ENCODE results near the gene CDH6.

CDH6 gene

DNA sequence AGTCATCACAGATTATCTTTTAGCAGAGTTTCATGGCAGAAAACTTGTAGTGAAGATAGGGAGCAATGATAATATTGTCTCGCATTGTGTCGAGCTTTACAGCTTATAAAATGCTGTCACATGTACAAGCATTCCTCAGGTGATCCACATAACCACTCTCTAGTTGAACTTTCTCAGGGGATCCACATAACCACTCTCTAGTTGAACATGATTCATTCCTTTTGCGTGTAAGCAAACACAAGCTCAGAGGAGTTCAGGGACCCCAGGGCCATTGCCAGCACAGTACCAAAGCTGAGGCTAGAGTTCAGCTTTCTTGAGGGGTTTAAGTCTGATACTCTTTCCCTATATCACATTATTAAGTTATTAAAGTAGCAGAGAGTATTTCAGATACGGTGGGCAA, 86.7 kb downstream of the CDH6 start:
- ChIA-PET POLR2A (no interaction called here), CTCF (interaction anchor here (1.0 to 2.0 kb wide), 2 partner anchors 10 to 12 kb away, joined by 4 read pairs; no protein-coding TSS in a partner anchor)
- no peak for DNase-seq (ENCODE audit: extremely low spot score)
- TF ChIP-seq, protein P1, sequence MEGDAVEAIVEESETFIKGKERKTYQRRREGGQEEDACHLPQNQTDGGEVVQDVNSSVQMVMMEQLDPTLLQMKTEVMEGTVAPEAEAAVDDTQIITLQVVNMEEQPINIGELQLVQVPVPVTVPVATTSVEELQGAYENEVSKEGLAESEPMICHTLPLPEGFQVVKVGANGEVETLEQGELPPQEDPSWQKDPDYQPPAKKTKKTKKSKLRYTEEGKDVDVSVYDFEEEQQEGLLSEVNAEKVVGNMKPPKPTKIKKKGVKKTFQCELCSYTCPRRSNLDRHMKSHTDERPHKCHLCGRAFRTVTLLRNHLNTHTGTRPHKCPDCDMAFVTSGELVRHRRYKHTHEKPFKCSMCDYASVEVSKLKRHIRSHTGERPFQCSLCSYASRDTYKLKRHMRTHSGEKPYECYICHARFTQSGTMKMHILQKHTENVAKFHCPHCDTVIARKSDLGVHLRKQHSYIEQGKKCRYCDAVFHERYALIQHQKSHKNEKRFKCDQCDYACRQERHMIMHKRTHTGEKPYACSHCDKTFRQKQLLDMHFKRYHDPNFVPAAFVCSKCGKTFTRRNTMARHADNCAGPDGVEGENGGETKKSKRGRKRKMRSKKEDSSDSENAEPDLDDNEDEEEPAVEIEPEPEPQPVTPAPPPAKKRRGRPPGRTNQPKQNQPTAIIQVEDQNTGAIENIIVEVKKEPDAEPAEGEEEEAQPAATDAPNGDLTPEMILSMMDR (IDR thresholded peaks at IDR 0.05; ENCODE audit: control extremely low read depth, extremely low read depth, low read depth, missing control alignments) = no peak

- TF ChIP-seq, protein P1 (IDR thresholded peaks at IDR 0.05; ENCODE audit: control extremely low read depth, extremely low read depth, low read depth, missing control alignments) = no peak
- POLR2A ChIA-PET = no interaction called here
- DNase-seq (ENCODE audit: extremely low spot score) = no peak
- CTCF ChIA-PET = interaction anchor here (2.8 kb wide), 1 partner anchor 13 kb away, joined by 9 read pairs; no protein-coding TSS in a partner anchor
Observed at GRCh38 chr5:31283326-31283725, 89.8 kb downstream of the CDH6 start.

- TF ChIP-seq, protein P1 (IDR thresholded peaks at IDR 0.05; ENCODE audit: control extremely low read depth, extremely low read depth, low read depth, missing control alignments) = no peak
- DNase-seq (ENCODE audit: extremely low spot score) = no peak
- ChIA-PET POLR2A (no interaction called here), CTCF (interaction anchor here (1.0 to 2.8 kb wide), 4 partner anchors 10 to 46 kb away, joined by 3 to 9 read pairs (median 4); no protein-coding TSS in a partner anchor)
Observed at GRCh38 chr5:31285025-31285424, 91.5 kb downstream of the CDH6 start.

GRCh38 chr5:31287985-31288384, 94.5 kb downstream of the CDH6 start:
- ChIA-PET CTCF (no interaction called here), POLR2A (no interaction called here)
- DNase-seq (ENCODE audit: extremely low spot score) = no peak
- TF ChIP-seq, protein P1 (IDR thresholded peaks at IDR 0.05; ENCODE audit: control extremely low read depth, extremely low read depth, low read depth, missing control alignments) = no peak

GRCh38 chr5:31289429-31289828, 95.9 kb downstream of the CDH6 start:
- TF ChIP-seq, protein P1 (IDR thresholded peaks at IDR 0.05; ENCODE audit: control extremely low read depth, extremely low read depth, low read depth, missing control alignments) = no peak
- DNase-seq (ENCODE audit: extremely low spot score) = no peak
- ChIA-PET POLR2A (no interaction called here), CTCF (interaction anchor here (1.0 kb wide), 1 partner anchor 17 kb away, joined by 3 read pairs; no protein-coding TSS in a partner anchor)

- ChIA-PET CTCF (interaction anchor here (1.1 kb wide), 1 partner anchor 24 kb away, joined by 3 read pairs; no protein-coding TSS in a partner anchor), POLR2A (no interaction called here)
- no peak for DNase-seq (ENCODE audit: extremely low spot score)
- TF ChIP-seq, protein P1 (IDR thresholded peaks at IDR 0.05; ENCODE audit: control extremely low read depth, extremely low read depth, low read depth, missing control alignments) = no peak
Observed at GRCh38 chr5:31291323-31291854, 97.9 kb downstream of the CDH6 start.

Data from GM10248 (cell line).